Hepatocyte (in vitro differentiated cells): Measurements from ENCODE around the gene CTXND1. TPM values are rescaled to one million over a fixed set of nuclear protein-coding genes. Genes with fewer than 3 reads are reported as not detected.

Experiments
- DNase-seq: peaks from one replicate; pipeline ENCODE4 v3.0.0-alpha.2; 2016; ENCODE audit warnings: low spot score
- H2AFZ ChIP-seq: fragments of 200-600 bp; sonication (generic); 2 replicates; pipeline ENCODE4 v1.6.0; 2016; ENCODE audit warnings: antibody characterized with exemption, mild to moderate bottlenecking
- H3K27ac ChIP-seq: fragments of 200-600 bp; sonication (generic); 2 replicates; pipeline ENCODE4 v1.5.1; 2016; ENCODE audit warnings: mild to moderate bottlenecking
- H3K27me3 ChIP-seq: fragments of 200-600 bp; sonication (generic); 2 replicates; pipeline ENCODE4 v1.6.1; 2016
- H3K36me3 ChIP-seq: fragments of 200-600 bp; sonication (generic); replicated peaks from 2 replicates; pipeline ENCODE4 v1.5.1; 2016; ENCODE audit warnings: low read depth; ENCODE audit not compliant: insufficient read depth
- H3K4me1 ChIP-seq: fragments of 200-600 bp; sonication (generic); 2 replicates; pipeline ENCODE4 v1.5.1; 2016; ENCODE audit warnings: mild to moderate bottlenecking, moderate library complexity; ENCODE audit not compliant: insufficient read depth
- H3K4me2 ChIP-seq: fragments of 200-600 bp; sonication (generic); 2 replicates; pipeline ENCODE4 v1.6.0; 2016
- H3K4me3 ChIP-seq: fragments of 200-600 bp; sonication (generic); 2 replicates; pipeline ENCODE4 v1.5.1; 2016; ENCODE audit warnings: mild to moderate bottlenecking
- H3K79me2 ChIP-seq: fragments of 200-600 bp; sonication (generic); 2 replicates; pipeline ENCODE4 v1.6.0; 2017; ENCODE audit warnings: mild to moderate bottlenecking
- H3K9me2 ChIP-seq: fragments of 200-600 bp; sonication (generic); replicated peaks from 2 replicates; pipeline ENCODE4 v1.6.0; 2017; ENCODE audit warnings: mild to moderate bottlenecking; ENCODE audit not compliant: insufficient read depth
- H3K9me3 ChIP-seq: fragments of 200-600 bp; sonication (generic); 2 replicates; pipeline ENCODE4 v1.5.1; 2016; ENCODE audit warnings: low read depth, mild to moderate bottlenecking
- H4K20me1 ChIP-seq: fragments of 200-600 bp; sonication (generic); 2 replicates; pipeline ENCODE4 v1.6.0; 2016; ENCODE audit warnings: mild to moderate bottlenecking; ENCODE audit not compliant: insufficient read depth, poor library complexity, severe bottlenecking
- CTCF ChIP-seq: fragments of 200-600 bp; sonication (generic); IDR thresholded peaks from 2 replicates; pipeline ENCODE4 v1.5.1; 2016; ENCODE audit warnings: antibody characterized with exemption, mild to moderate bottlenecking; ENCODE audit not compliant: poor library complexity
- EZH2 ChIP-seq: fragments of 200-600 bp; sonication (generic); IDR thresholded peaks from 2 replicates; pipeline ENCODE4 v1.6.1; 2016; ENCODE audit warnings: antibody characterized with exemption, mild to moderate bottlenecking, borderline replicate concordance
- EZH2phosphoT487 ChIP-seq: fragments of 200-600 bp; sonication (generic); IDR thresholded peaks from one replicate; pipeline ENCODE4 v1.6.1; 2018; ENCODE audit warnings: antibody characterized with exemption, mild to moderate bottlenecking, low read depth, moderate library complexity; ENCODE audit not compliant: unreplicated experiment, severe bottlenecking
- WGBS: methylation state at CpG from one replicate; pipeline ENCODE4 v1.1.6; 2016; ENCODE audit warnings: low lambda C conversion rate; ENCODE audit errors: missing lambda C conversion rate; 5-methylcytosine and 5-hydroxymethylcytosine counted together
- polyA plus RNA-seq: library from polyadenylated mRNA; unstranded; fragments of >200 nt; fragmentation: Nextera tagmentation; extraction: Ambion mirVana; gene quantifications from 2 replicates; pipeline ENCODE4 v1.2.1, GENCODE V29; 2016
- total RNA-seq: library from RNA; depleted of rRNA; stranded (reverse); fragments of >200 nt; gene quantifications from 2 replicates; pipeline ENCODE4 v1.2.3, GENCODE V29; 2014

CTXND1 gene
- total and polyA plus RNA-seq, 2 experiments from 2014 or later, result 1.4 to 1.5 TPM

- no peaks in the 10 kb centered on the region for H3K27me3 ChIP-seq
- no peaks in the 10 kb centered on the region for H3K9me2 ChIP-seq
- TF ChIP-seq EZH2, result no peak
- no peak for TF ChIP-seq EZH2phosphoT487
- TF ChIP-seq CTCF, result no peak
- WGBS, result 69% methylated on average over 6 of the region's 6 CpGs
- H3K4me3 ChIP-seq, result no peak overlapping the region
- DNase-seq, result no peak
- peaks cover 7% of the 10 kb centered on the region for H3K79me2 ChIP-seq
- no peak overlapping the region for H2AFZ ChIP-seq
- H3K27ac ChIP-seq, result no peak overlapping the region
- peaks cover 13% of the 10 kb centered on the region for H3K4me1 ChIP-seq
- H4K20me1 ChIP-seq, result no peaks in the 10 kb centered on the region
- H3K9me3 ChIP-seq, result no peaks in the 10 kb centered on the region
- H3K4me2 ChIP-seq, result no peak overlapping the region
- no peaks in the 10 kb centered on the region for H3K36me3 ChIP-seq
These were observed 100.9 kb downstream of the CTXND1 start for GRCh38 chr15:80151148-80151547.

Other genes starting within 250 kb of the CTXND1 start
- 160 and 187 TPM in 2 replicates for gene ZFAND6, start 192.5 kb downstream of the CTXND1 start, total RNA-seq
- 104 and 113 TPM in 2 replicates for gene ZFAND6, start 192.5 kb downstream of the CTXND1 start, polyA plus RNA-seq
- gene FAH, start 99.2 kb downstream of the CTXND1 start, total RNA-seq, result 58.0 and 235 TPM in 2 replicates
- gene FAH, start 99.2 kb downstream of the CTXND1 start, polyA plus RNA-seq, result 88.1 and 90.5 TPM in 2 replicates
- 4.6 and 5.3 TPM in 2 replicates for gene ARNT2, start 152.2 kb upstream of the CTXND1 start, total RNA-seq
- 3.9 and 4.7 TPM in 2 replicates for gene ARNT2, start 152.2 kb upstream of the CTXND1 start, polyA plus RNA-seq